Uterus (tissue), 4 donors: ENCODE measurements around the gene FKRP. TPM values are rescaled to one million over a fixed set of nuclear protein-coding genes. Genes with fewer than 3 reads are reported as not detected.
A peak's percentile ranks its signal among the peaks of the same experiment; 100 is the strongest.

ENCODE experiments used
- DNase-seq, 2 donors: peaks; one replicate each; pipeline ENCODE4 v3.0.0-alpha.2; 2019 to 2020
- H3K27ac ChIP-seq, 2 donors: fragments of 200-600 bp; sonication (generic); 1 replicate in 1 of 2; 2 replicates in 1 of 2; pipeline ENCODE4 v1.5.1; 2016 to 2018
- H3K27me3 ChIP-seq, 2 donors: fragments of 200-600 bp; sonication (generic); one replicate each; pipeline ENCODE4 v1.5.1; 2018 to 2019; ENCODE audit warnings: control low read depth in 1 of 2
- H3K36me3 ChIP-seq, 2 donors: fragments of 200-600 bp; sonication (generic); one replicate each; pipeline ENCODE4 v1.5.1; 2019; ENCODE audit warnings: control low read depth in 1 of 2
- H3K4me1 ChIP-seq, 2 donors: fragments of 200-600 bp; sonication (generic); one replicate each; pipeline ENCODE4 v1.5.1; 2018 to 2019; ENCODE audit warnings: control low read depth in 1 of 2
- H3K4me3 ChIP-seq, 2 donors: fragments of 200-600 bp; sonication (generic); 1 replicate in 1 of 2; 2 replicates in 1 of 2; pipeline ENCODE4 v1.5.1; 2018 to 2019; ENCODE audit warnings: mild to moderate bottlenecking in 1 of 2
- H3K9me3 ChIP-seq, 2 donors: fragments of 200-600 bp; sonication (generic); one replicate each; pipeline ENCODE4 v1.5.1; 2019; ENCODE audit warnings: control low read depth in 1 of 2
- POLR2A ChIP-seq, 2 donors: fragments of 450-650 bp; IDR thresholded peaks; one replicate each; pipeline ENCODE4 v1.6.1; 2016; ENCODE audit warnings: antibody characterized with exemption in 2 of 2, mild to moderate bottlenecking in 1 of 2, moderate library complexity in 1 of 2
- intact Hi-C: fragments of 100-400 bp; cut with DNase I; formaldehyde crosslinking; loops from one replicate; pipeline ENCODE4 v1.15.1; 2023; ENCODE audit warnings: low total_unique reads
- total RNA-seq, 4 donors: library from RNA; depleted of rRNA in 3 of 4; stranded (reverse); fragments of >200 nt in 3 of 4; gene quantifications; one replicate each; pipeline versions ENCODE4 v1.1.0 to v1.2.4, GENCODE V29; 2014 to 2023
- TF ChIP-seq, protein P1 (sequence below), 4 experiments: fragments of 200-600 bp in 2 of 4; fragments of 450-650 bp in 2 of 4; sonication (generic) in 2 of 4; IDR thresholded peaks; one replicate each; pipeline ENCODE4 v1.5.1; 2016 to 2019; ENCODE audit warnings: antibody characterized with exemption in 4 of 4, mild to moderate bottlenecking in 2 of 4, moderate library complexity in 1 of 4
- donor health status: DM: yes; HTN: yes; CAD: no.

FKRP gene, protein sequence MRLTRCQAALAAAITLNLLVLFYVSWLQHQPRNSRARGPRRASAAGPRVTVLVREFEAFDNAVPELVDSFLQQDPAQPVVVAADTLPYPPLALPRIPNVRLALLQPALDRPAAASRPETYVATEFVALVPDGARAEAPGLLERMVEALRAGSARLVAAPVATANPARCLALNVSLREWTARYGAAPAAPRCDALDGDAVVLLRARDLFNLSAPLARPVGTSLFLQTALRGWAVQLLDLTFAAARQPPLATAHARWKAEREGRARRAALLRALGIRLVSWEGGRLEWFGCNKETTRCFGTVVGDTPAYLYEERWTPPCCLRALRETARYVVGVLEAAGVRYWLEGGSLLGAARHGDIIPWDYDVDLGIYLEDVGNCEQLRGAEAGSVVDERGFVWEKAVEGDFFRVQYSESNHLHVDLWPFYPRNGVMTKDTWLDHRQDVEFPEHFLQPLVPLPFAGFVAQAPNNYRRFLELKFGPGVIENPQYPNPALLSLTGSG
- 100 to 1,000 TPM in 1 of 4 donors, 10 to 100 TPM in 2, 1 to 10 TPM in 1; 7.4 to 154 (median 22.1) TPM for total RNA-seq

DNA sequence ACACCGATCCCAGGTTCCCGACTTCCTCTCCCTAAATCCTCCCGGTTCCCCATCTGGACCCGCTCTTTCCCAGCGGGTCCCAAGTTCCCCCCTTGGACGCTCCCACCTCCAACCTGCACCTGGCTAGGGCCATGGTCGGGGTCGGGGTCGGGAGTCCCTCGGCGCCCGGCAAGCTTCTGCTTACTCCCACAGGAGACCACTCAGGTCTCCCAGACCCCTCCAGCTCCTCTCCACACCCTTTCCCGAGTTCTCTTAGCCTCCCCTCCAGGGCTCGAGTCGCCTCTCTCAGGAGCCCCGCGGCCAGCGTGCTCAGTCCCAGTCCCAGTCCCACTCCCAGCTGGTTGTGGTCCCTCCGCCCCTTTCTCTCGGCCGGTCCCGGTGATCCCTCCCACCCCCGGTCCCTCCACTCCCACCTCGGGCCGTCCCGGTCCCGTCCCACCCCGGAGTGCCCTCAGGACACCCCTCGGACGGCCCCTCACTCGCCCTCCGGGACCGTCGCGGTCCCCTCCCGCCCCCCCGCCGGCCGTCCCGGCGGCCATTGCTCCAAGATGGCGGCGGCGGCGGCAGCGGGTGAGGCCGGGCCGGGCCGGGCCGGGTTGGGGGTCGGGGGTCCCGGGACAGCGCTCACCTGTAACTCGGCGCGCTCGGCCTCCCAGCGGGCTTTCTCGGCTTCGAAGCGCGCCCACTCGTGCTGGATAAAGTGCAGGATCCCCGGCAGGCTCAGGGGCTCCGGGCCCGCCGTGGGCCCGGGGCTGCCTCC is at the start of gene FKRP:
Gene FKRP (plus strand): TSS at position 537 of the 760 bp plus-strand sequence. CDS start 9,394 bp downstream, outside the sequence.
- peak in 1 of 2 donors; percentile 48 for DNase-seq
- TF ChIP-seq, protein P1, sequence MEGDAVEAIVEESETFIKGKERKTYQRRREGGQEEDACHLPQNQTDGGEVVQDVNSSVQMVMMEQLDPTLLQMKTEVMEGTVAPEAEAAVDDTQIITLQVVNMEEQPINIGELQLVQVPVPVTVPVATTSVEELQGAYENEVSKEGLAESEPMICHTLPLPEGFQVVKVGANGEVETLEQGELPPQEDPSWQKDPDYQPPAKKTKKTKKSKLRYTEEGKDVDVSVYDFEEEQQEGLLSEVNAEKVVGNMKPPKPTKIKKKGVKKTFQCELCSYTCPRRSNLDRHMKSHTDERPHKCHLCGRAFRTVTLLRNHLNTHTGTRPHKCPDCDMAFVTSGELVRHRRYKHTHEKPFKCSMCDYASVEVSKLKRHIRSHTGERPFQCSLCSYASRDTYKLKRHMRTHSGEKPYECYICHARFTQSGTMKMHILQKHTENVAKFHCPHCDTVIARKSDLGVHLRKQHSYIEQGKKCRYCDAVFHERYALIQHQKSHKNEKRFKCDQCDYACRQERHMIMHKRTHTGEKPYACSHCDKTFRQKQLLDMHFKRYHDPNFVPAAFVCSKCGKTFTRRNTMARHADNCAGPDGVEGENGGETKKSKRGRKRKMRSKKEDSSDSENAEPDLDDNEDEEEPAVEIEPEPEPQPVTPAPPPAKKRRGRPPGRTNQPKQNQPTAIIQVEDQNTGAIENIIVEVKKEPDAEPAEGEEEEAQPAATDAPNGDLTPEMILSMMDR (IDR thresholded peaks at IDR 0.05), result no peak
- TF ChIP-seq POLR2A (IDR thresholded peaks at IDR 0.05), result no peak
- Histone ChIP-seq H3K27me3 (no peaks in the 10 kb centered on the region), H3K27ac (peak within 1 kb of the TSS; percentile 95 to 96), H3K36me3 (no peaks in the 10 kb centered on the region), H3K9me3 (no peaks in the 10 kb centered on the region), H3K4me3 (peak within 1 kb of the TSS; percentile 76 to 99), H3K4me1 (peaks cover 6% of the 10 kb centered on the region in 2 donors)
- intact Hi-C loops, result no loop called here

DNA sequence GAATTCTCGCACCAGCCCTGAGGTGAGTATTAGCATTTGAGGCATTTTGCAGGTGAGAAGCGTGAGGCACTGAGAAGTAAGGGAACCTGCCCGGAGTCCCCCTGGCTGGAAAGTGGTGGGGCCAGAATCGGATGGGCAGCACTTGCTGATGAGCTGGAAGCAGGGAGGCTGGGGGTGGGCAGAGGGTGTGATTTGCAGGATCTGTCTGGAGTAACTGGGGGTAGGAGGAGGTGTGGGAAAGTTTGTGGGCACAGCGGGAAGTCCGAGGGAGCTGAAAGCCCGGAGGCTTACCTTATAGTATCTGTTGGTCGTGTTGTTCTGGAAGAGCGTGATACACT is 49.0 kb upstream of the FKRP start:
- intact Hi-C loops, result no loop called here
- no peaks in the 10 kb centered on the region for H3K36me3 ChIP-seq
- TF ChIP-seq, protein P1 (IDR thresholded peaks at IDR 0.05), result no peak
- TF ChIP-seq POLR2A (IDR thresholded peaks at IDR 0.05), result no peak
- no peak overlapping the region for H3K4me3 ChIP-seq
- no peaks in the 10 kb centered on the region for H3K4me1 ChIP-seq
- no peaks in the 10 kb centered on the region for H3K27me3 ChIP-seq
- H3K27ac ChIP-seq, result peak overlapping the region in 1 of 2 donors; percentile 27
- no peaks in the 10 kb centered on the region for H3K9me3 ChIP-seq
- DNase-seq, result no peak

DNA sequence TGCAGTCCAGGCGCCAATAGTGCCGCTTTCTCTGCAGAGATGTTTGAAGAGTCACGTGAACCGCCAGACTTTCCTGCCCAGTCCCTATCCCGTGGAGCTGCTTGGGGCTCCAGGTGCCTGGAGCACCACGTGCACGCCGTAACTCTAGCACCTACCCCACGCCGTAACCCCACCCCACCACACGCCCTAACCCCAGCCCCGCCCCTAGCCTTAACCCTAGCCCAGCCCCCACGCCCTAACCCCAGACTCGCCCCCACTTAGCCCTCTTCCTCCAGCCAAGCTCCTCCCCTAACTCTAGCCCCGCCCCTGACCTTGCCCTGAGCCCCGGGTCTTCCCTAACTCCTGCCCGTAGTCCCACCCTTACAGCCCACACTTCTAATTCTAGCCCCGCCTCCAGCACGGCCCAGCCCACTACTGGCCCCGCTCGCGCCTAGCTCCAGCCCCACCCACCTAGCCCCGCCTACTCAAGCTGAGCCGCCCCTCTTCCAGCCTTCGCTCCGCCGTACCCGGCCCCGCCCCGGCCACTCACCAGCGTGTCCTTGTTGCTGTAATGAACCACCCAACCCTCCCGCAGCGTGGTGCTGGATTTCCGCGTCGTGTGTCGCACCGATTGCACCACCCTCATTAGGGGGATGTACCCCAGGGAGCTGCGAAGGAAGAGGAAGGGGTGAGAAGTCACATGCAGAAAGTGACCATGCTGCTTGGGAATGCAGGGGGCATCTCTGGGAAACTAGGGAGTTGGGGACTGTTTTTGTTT is 48.5 kb upstream of the FKRP start:
- Histone ChIP-seq H3K4me3 (peak overlapping the region in 1 of 2 donors; percentile 6), H3K4me1 (no peaks in the 10 kb centered on the region), H3K9me3 (no peaks in the 10 kb centered on the region), H3K36me3 (no peaks in the 10 kb centered on the region), H3K27me3 (no peaks in the 10 kb centered on the region), H3K27ac (peak overlapping the region in 1 of 2 donors; percentile 27)
- no peak for TF ChIP-seq POLR2A (IDR thresholded peaks at IDR 0.05)
- TF ChIP-seq, protein P1 (IDR thresholded peaks at IDR 0.05), result no peak
- intact Hi-C loops, result no loop called here
- peak; percentile 89 to 90 for DNase-seq

DNA sequence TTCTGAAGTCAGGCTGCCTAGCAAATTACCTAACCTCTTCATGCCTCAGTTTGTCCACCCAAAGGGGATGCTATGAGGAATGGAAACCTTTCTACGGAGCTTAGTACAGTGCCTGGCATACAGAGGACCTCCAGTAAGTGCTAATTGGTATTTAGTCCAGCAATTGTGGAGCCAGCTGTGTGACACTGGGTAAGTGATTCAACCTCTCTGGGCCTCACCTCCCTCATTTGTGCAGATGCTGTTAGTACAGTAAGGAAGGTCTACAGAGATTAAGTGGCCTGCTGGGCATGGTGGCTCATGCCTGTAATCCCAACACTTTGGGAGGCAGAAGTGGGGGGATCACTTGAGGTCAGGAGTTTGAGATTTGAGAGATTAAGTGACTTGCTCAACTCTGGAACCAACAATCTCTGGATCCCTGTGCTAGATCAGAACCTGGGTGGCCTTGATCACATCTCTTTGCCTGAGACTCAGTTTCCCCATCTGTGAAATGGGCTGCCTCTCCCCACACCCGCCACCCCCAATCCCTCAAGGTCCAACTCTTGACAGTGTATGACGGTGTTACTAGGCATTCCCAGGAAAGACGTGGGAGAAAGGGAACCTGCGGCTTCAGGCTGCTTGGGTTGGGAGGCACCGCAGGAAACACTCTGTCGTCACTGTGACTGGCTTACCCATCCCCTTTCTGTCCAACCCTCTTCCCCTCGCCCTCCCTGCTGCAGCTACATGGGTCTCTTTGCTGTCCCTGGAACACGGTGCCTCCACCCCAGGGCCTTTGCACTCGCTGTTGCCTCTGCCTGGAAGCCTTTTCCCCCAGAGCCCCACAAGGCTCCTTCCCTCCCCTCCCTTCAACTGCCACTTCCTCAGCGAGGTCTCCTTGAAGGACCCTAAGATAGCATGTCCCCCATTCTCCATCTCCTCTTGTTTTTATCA is 47.2 kb upstream of the FKRP start:
- Histone ChIP-seq H3K9me3 (no peaks in the 10 kb centered on the region), H3K27me3 (no peaks in the 10 kb centered on the region), H3K27ac (peak overlapping the region in 1 of 2 donors; percentile 27), H3K4me1 (no peaks in the 10 kb centered on the region), H3K4me3 (no peak overlapping the region), H3K36me3 (no peaks in the 10 kb centered on the region)
- DNase-seq, result no peak
- intact Hi-C loops, result no loop called here
- no peak for TF ChIP-seq POLR2A (IDR thresholded peaks at IDR 0.05)
- TF ChIP-seq, protein P1 (IDR thresholded peaks at IDR 0.05), result no peak
